Measurements from ENCODE around the gene RHOF. TPM values are rescaled to one million over a fixed set of nuclear protein-coding genes. Genes with fewer than 3 reads are reported as not detected.

RHOF gene
- total and polyA plus RNA-seq, 2 experiments from 2014 or later = 2.4 to 6.7 TPM

DNA sequence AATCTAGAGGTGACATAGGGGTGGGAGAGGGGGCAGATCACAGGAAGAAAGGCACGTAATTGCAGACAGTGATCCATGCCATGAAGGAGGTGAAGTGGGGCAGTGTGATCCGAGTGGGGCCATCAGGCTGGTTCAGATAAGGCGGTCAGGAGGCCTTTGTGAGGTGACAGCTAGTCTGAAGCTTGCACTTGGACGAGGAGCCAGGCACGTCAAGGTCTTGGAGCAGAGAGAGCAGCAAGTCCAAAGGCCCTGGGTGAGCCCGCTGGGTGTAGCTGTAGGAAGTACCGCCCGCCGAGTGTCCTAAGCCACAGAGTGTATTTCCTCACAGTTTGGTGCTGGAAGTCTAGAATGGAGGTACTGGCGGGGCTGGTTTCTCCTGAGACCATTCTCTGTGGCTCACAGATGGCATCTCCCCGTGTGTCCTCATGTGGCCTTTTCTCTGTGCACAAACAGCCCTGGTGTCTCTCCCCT is 23.6 kb downstream of the RHOF start:
- Histone ChIP-seq H3K4me2 (ENCODE audit: unreplicated experiment) (no peak overlapping the region), H3K36me3 (ENCODE audit: low read depth) (no peaks in the 10 kb centered on the region), H3K9me3 (ENCODE audit: low read depth) (no peaks in the 10 kb centered on the region), H3K4me3 (no peak overlapping the region), H3K9ac (no peak overlapping the region), H3K9me2 (ENCODE audit: insufficient read depth) (no peaks in the 10 kb centered on the region), H3K27me3 (replicated peaks; ENCODE audit: insufficient read depth) (no peaks in the 10 kb centered on the region), H2AFZ (no peak overlapping the region), H3K27ac (no peak overlapping the region), H3K79me2 (ENCODE audit: insufficient read depth) (no peaks in the 10 kb centered on the region), H4K20me1 (ENCODE audit: insufficient read depth) (no peaks in the 10 kb centered on the region), H3F3A (ENCODE audit: insufficient read depth) (peaks cover 17% of the 10 kb centered on the region; the same call in 1 of the 2 replicates), H3K4me1 (ENCODE audit: insufficient read depth) (peaks cover 31% of the 10 kb centered on the region)
- TF ChIP-seq EZH2phosphoT487 (IDR thresholded peaks at IDR 0.05; ENCODE audit: insufficient read depth, low read depth) = no peak
- TF ChIP-seq EZH2 (IDR thresholded peaks at IDR 0.05; ENCODE audit: insufficient read depth, poor library complexity, severe bottlenecking) = no peak
- 88 to 92% methylated on average over 11 of the region's 11 CpGs for WGBS, 2 experiments (ENCODE audit: low coverage in 1 of 2, low lambda C conversion rate in 2 of 2, missing lambda C conversion rate in 2 of 2)
- in situ Hi-C loops (cut with MboI) = no loop called here
- no peak for DNase-seq

DNA sequence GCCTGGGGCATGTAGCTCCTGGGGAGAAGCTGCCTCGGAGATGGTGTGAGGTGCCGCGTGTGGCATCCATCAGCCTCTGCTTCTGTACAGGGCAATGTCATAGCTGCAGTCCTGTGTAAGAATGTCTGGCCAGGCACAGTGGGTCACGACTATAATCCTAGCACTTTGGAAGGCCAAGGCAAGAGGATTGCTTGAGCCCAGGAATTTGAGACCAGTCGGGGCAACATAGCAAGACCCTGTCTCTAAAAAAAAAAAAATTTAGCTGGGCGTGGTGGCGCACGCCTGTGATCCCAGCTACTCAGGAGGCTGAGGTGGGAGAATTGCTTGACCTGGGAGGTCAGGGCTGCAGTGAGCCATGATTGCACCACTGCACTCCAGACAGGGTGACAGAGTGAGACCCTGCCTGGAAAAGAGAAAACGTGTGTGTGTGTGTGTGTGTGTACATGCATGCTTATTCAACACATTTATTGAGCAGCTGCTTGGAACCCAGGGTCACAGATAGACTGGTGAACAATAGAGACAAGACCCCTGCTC is 24.1 kb downstream of the RHOF start:
- H3K79me2 ChIP-seq (ENCODE audit: insufficient read depth) = no peaks in the 10 kb centered on the region
- no peak overlapping the region for H3K9ac ChIP-seq
- no peaks in the 10 kb centered on the region for H3K9me3 ChIP-seq (ENCODE audit: low read depth)
- no peak overlapping the region for H3K27ac ChIP-seq
- no peaks in the 10 kb centered on the region for H3K36me3 ChIP-seq (ENCODE audit: low read depth)
- no peak overlapping the region for H3K4me2 ChIP-seq (ENCODE audit: unreplicated experiment)
- WGBS, 2 experiments (ENCODE audit: low coverage in 1 of 2, low lambda C conversion rate in 2 of 2, missing lambda C conversion rate in 2 of 2) = 89% methylated on average over 9 of the region's 9 CpGs
- no peaks in the 10 kb centered on the region for H3K27me3 ChIP-seq (replicated peaks; ENCODE audit: insufficient read depth)
- in situ Hi-C loops (cut with MboI) = no loop called here
- peaks cover 31% of the 10 kb centered on the region for H3K4me1 ChIP-seq (ENCODE audit: insufficient read depth)
- no peak for TF ChIP-seq EZH2 (IDR thresholded peaks at IDR 0.05; ENCODE audit: insufficient read depth, poor library complexity, severe bottlenecking)
- no peak for DNase-seq
- H4K20me1 ChIP-seq (ENCODE audit: insufficient read depth) = no peaks in the 10 kb centered on the region
- H3F3A ChIP-seq (ENCODE audit: insufficient read depth) = peaks cover 17% of the 10 kb centered on the region; the same call in 1 of the 2 replicates
- no peak overlapping the region for H2AFZ ChIP-seq
- H3K9me2 ChIP-seq (ENCODE audit: insufficient read depth) = no peaks in the 10 kb centered on the region
- H3K4me3 ChIP-seq = no peak overlapping the region

DNA sequence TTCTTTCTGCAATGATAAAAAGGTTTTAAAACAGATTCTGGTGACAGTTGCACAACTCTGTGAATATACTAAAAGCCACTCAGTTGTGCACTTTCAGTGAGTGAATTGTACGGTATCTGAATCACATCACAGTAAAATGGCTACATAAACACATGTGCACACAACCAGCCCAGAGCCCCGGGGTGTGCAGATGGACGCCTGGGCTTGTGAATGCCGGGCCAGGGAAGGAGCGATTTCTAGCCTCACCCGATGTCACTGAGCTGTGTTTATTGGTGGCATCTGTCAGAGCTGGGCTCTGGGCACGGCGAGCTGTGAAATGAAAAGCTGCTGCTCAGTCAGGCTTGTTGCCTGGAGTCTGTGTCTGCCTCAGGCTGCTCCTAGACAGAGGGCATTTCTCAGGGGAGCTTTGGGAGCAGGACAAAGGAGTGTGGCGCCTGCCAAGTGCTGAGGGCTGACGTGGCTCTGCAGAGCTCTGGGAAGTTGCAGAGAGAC is 25.9 kb downstream of the RHOF start:
- Histone ChIP-seq H3K9me3 (ENCODE audit: low read depth) (no peaks in the 10 kb centered on the region), H3K9me2 (ENCODE audit: insufficient read depth) (no peaks in the 10 kb centered on the region), H3K79me2 (ENCODE audit: insufficient read depth) (no peaks in the 10 kb centered on the region), H3F3A (ENCODE audit: insufficient read depth) (peaks cover 17% of the 10 kb centered on the region; the same call in 1 of the 2 replicates), H3K27me3 (replicated peaks; ENCODE audit: insufficient read depth) (no peaks in the 10 kb centered on the region), H2AFZ (peak overlapping the region; percentile 24), H4K20me1 (ENCODE audit: insufficient read depth) (no peaks in the 10 kb centered on the region), H3K4me2 (ENCODE audit: unreplicated experiment) (peak overlapping the region; percentile 38), H3K36me3 (ENCODE audit: low read depth) (no peaks in the 10 kb centered on the region), H3K9ac (peak overlapping the region; percentile 60), H3K4me3 (peak overlapping the region; percentile 31), H3K27ac (peak overlapping the region; percentile 67), H3K4me1 (ENCODE audit: insufficient read depth) (peaks cover 31% of the 10 kb centered on the region)
- in situ Hi-C loops (cut with MboI) = no loop called here
- TF ChIP-seq EZH2phosphoT487 (IDR thresholded peaks at IDR 0.05; ENCODE audit: insufficient read depth, low read depth) = no peak
- no peak for TF ChIP-seq EZH2 (IDR thresholded peaks at IDR 0.05; ENCODE audit: insufficient read depth, poor library complexity, severe bottlenecking)
- peak; percentile 90 for DNase-seq
- WGBS, 2 experiments (ENCODE audit: low coverage in 1 of 2, low lambda C conversion rate in 2 of 2, missing lambda C conversion rate in 2 of 2) = 6 to 9% methylated on average over 10 of the region's 10 CpGs

DNA sequence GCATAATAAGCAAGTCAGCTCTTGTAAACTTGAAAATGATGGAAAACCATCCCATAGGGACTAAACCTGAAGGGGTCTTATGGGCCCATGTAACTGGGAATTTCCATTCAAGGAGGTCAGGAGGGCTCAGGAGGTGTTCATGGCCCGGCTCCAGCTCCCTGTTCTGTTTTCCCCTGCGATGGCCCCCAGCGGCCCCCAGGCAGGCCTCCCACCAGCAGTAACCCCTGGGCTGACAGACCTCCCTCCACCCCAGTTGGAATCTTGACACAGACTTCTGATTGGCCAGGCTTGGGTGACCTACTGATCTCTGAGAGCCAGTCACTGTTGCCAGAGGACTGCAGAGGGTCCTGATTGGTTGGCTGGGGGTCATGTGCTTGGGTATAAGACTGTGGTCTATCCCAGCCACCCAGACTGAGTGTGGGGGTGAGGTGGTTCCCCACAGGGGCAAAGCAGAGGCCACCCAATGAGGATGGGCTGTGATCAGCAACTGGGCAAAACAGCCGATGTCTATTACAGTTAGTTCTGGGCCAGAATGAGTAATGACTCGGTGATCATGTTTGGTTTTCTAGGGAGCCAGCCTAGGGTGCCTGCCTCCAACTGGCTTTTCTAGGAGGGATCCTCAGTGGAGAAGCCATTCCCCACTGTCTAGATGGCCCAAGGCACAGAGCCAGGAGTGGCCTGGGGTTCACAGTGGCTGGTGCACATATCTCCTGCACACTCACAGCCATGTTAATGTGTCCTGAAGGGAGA is 27.0 kb downstream of the RHOF start:
- peak; percentile 55 for DNase-seq
- H3K27ac ChIP-seq = peak overlapping the region; percentile 67; the same call in 1 of the 2 replicates
- H3K9ac ChIP-seq = no peak overlapping the region
- no peak for TF ChIP-seq EZH2phosphoT487 (IDR thresholded peaks at IDR 0.05; ENCODE audit: insufficient read depth, low read depth)
- TF ChIP-seq EZH2 (IDR thresholded peaks at IDR 0.05; ENCODE audit: insufficient read depth, poor library complexity, severe bottlenecking) = no peak
- H3K9me3 ChIP-seq (ENCODE audit: low read depth) = no peaks in the 10 kb centered on the region
- in situ Hi-C loops (cut with MboI) = no loop called here
- peaks cover 31% of the 10 kb centered on the region for H3K4me1 ChIP-seq (ENCODE audit: insufficient read depth)
- no peaks in the 10 kb centered on the region for H3K36me3 ChIP-seq (ENCODE audit: low read depth)
- WGBS, 2 experiments (ENCODE audit: low coverage in 1 of 2, low lambda C conversion rate in 2 of 2, missing lambda C conversion rate in 2 of 2) = 63 to 64% methylated on average over 5 of the region's 5 CpGs
- H3K79me2 ChIP-seq (ENCODE audit: insufficient read depth) = no peaks in the 10 kb centered on the region
- H3K27me3 ChIP-seq (replicated peaks; ENCODE audit: insufficient read depth) = no peaks in the 10 kb centered on the region
- H3K9me2 ChIP-seq (ENCODE audit: insufficient read depth) = no peaks in the 10 kb centered on the region
- peaks cover 17% of the 10 kb centered on the region; the same call in 1 of the 2 replicates for H3F3A ChIP-seq (ENCODE audit: insufficient read depth)
- no peaks in the 10 kb centered on the region for H4K20me1 ChIP-seq (ENCODE audit: insufficient read depth)
- no peak overlapping the region for H3K4me2 ChIP-seq (ENCODE audit: unreplicated experiment)
- H3K4me3 ChIP-seq = no peak overlapping the region
- H2AFZ ChIP-seq = no peak overlapping the region
